ENCODE results near the gene COL4A2. TPM values are rescaled to one million over a fixed set of nuclear protein-coding genes. Genes with fewer than 3 reads are reported as not detected.

The COL4A2 gene
- total RNA-seq, 3 donors from 2014 or later (not counting 1 experiment from before 2014, with no cell fraction given) = not detected

- H3K36me3 ChIP-seq (ENCODE audit: control insufficient read depth, insufficient read depth, low read length) = no peaks in the 10 kb centered on the region
- intact Hi-C loops (cut with micrococcal nuclease) = no loop called here
- H3K9me3 ChIP-seq (ENCODE audit: control insufficient read depth, insufficient read depth, low read length) = no peaks in the 10 kb centered on the region
- no peak overlapping the region for H3K27ac Mint-ChIP-seq
- no peak overlapping the region for H3K27ac ChIP-seq (ENCODE audit: low read length)
- DNase-seq (no peak), ATAC-seq (no peak)
- H3K27me3 Mint-ChIP-seq (ENCODE audit: low read depth in 2 of 2) = peaks cover 8 to 14% of the 10 kb centered on the region in 2 donors
- TF ChIP-seq CTCF (IDR thresholded peaks at IDR 0.05) = no peak
- no peaks in the 10 kb centered on the region for H3K4me1 Mint-ChIP-seq
- no peak overlapping the region for H3K4me3 Mint-ChIP-seq
- no peak overlapping the region for H3K4me3 ChIP-seq (ENCODE audit: low read length)
- no peaks in the 10 kb centered on the region for H3K4me1 ChIP-seq (ENCODE audit: control insufficient read depth, insufficient read depth, low read length)
- H3K9me3 Mint-ChIP-seq = no peaks in the 10 kb centered on the region
- no peaks in the 10 kb centered on the region for H3K36me3 Mint-ChIP-seq
- H3K27me3 ChIP-seq (ENCODE audit: control insufficient read depth, insufficient read depth, low read length) = peaks cover 2% of the 10 kb centered on the region
- WGBS (ENCODE audit: insufficient coverage) = 84% methylated on average over 12 of the region's 12 CpGs
Measured at GRCh38 chr13:110447058-110447511, 140.0 kb downstream of the COL4A2 start.

DNA sequence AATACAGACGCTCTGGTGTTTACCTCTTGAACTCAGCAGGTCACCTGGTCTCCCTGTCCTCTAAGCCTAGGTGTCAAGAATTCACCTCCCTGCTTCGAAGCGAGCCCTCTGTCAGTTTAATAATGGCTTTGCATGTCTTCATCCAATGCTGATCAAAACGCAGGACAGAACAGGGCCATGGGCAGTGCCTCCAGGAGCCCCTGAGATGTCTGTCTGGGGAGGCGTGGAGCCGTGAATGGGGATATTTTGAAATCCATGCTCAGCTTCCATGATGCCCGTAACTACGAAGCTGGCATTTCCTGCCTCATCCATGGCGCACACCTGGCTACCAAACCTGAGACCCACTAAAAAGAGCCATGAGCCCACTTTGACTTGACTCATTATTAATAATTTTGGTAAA is 140.7 kb downstream of the COL4A2 start:
- Histone ChIP-seq H3K27me3 (ENCODE audit: control insufficient read depth, insufficient read depth, low read length) (peaks cover 2% of the 10 kb centered on the region), H3K4me1 (ENCODE audit: control insufficient read depth, insufficient read depth, low read length) (no peaks in the 10 kb centered on the region), H3K9me3 (ENCODE audit: control insufficient read depth, insufficient read depth, low read length) (no peaks in the 10 kb centered on the region), H3K36me3 (ENCODE audit: control insufficient read depth, insufficient read depth, low read length) (no peaks in the 10 kb centered on the region), H3K4me3 (ENCODE audit: low read length) (no peak overlapping the region), H3K27ac (ENCODE audit: low read length) (no peak overlapping the region)
- Mint-ChIP-seq H3K4me1 (no peaks in the 10 kb centered on the region), H3K27ac (no peak overlapping the region), H3K9me3 (no peaks in the 10 kb centered on the region), H3K4me3 (no peak overlapping the region), H3K27me3 (ENCODE audit: low read depth in 2 of 2) (peaks cover 8 to 14% of the 10 kb centered on the region in 2 donors), H3K36me3 (no peaks in the 10 kb centered on the region)
- no peak for DNase-seq
- TF ChIP-seq CTCF (IDR thresholded peaks at IDR 0.05) = no peak
- no peak for ATAC-seq
- intact Hi-C loops (cut with micrococcal nuclease) = no loop called here
- WGBS (ENCODE audit: insufficient coverage) = 91% methylated on average over 9 of the region's 9 CpGs

DNA sequence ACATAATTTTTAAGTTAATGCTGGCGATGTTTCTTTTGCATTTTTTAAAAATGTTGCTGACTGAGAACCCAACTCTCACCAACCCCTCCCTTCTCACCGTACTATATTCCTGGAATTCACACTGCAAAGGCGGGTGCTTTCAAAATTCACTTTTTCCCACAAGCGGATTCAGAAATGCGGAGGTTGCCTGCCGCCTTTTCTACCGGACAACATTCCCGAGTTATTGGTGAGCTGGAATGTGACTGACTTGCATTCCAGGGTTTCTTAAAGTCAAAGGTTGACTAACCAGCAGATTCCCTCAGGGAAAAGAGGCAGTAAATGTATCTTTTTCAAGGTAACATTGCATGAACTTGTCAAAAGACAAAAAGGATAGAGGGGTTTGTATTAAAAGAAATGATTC is 141.1 kb downstream of the COL4A2 start:
- H3K27ac Mint-ChIP-seq = no peak overlapping the region
- H3K36me3 ChIP-seq (ENCODE audit: control insufficient read depth, insufficient read depth, low read length) = no peaks in the 10 kb centered on the region
- no peaks in the 10 kb centered on the region for H3K9me3 Mint-ChIP-seq
- no peak for TF ChIP-seq CTCF (IDR thresholded peaks at IDR 0.05)
- H3K4me3 Mint-ChIP-seq = no peak overlapping the region
- H3K4me3 ChIP-seq (ENCODE audit: low read length) = no peak overlapping the region
- no peak for DNase-seq
- no peaks in the 10 kb centered on the region for H3K9me3 ChIP-seq (ENCODE audit: control insufficient read depth, insufficient read depth, low read length)
- no peaks in the 10 kb centered on the region for H3K4me1 Mint-ChIP-seq
- no peaks in the 10 kb centered on the region for H3K4me1 ChIP-seq (ENCODE audit: control insufficient read depth, insufficient read depth, low read length)
- H3K27me3 ChIP-seq (ENCODE audit: control insufficient read depth, insufficient read depth, low read length) = peaks cover 2% of the 10 kb centered on the region
- ATAC-seq = no peak
- H3K27me3 Mint-ChIP-seq (ENCODE audit: low read depth in 2 of 2) = peaks cover 8 to 14% of the 10 kb centered on the region in 2 donors
- H3K36me3 Mint-ChIP-seq = no peaks in the 10 kb centered on the region
- H3K27ac ChIP-seq (ENCODE audit: low read length) = no peak overlapping the region
- intact Hi-C loops (cut with micrococcal nuclease) = no loop called here
- 97% methylated on average over 8 of the region's 8 CpGs for WGBS (ENCODE audit: insufficient coverage)

- no peaks in the 10 kb centered on the region for H3K36me3 ChIP-seq (ENCODE audit: control insufficient read depth, insufficient read depth, low read length)
- H3K27me3 ChIP-seq (ENCODE audit: control insufficient read depth, insufficient read depth, low read length) = peaks cover 2% of the 10 kb centered on the region
- DNase-seq = no peak
- H3K9me3 ChIP-seq (ENCODE audit: control insufficient read depth, insufficient read depth, low read length) = no peaks in the 10 kb centered on the region
- WGBS (ENCODE audit: insufficient coverage) = 91% methylated on average over 12 of the region's 12 CpGs
- Mint-ChIP-seq H3K4me3 (no peak overlapping the region), H3K27me3 (ENCODE audit: low read depth in 2 of 2) (peaks cover 8 to 14% of the 10 kb centered on the region in 2 donors), H3K9me3 (no peaks in the 10 kb centered on the region), H3K4me1 (no peaks in the 10 kb centered on the region), H3K27ac (no peak overlapping the region), H3K36me3 (no peaks in the 10 kb centered on the region)
- intact Hi-C loops (cut with micrococcal nuclease) = no loop called here
- TF ChIP-seq CTCF (IDR thresholded peaks at IDR 0.05) = no peak
- no peak overlapping the region for H3K4me3 ChIP-seq (ENCODE audit: low read length)
- ATAC-seq = no peak
- H3K4me1 ChIP-seq (ENCODE audit: control insufficient read depth, insufficient read depth, low read length) = no peaks in the 10 kb centered on the region
- no peak overlapping the region for H3K27ac ChIP-seq (ENCODE audit: low read length)
Measured at GRCh38 chr13:110448677-110449076, 141.6 kb downstream of the COL4A2 start.

Data from natural killer cell (primary cell).